ENCODE data around the gene RET.

RET gene

GRCh38 chr10:43044961-43045621 lies 31.8 kb upstream of the RET start:
- no peak for DNase-seq

- DNase-seq: no peak
Measured at GRCh38 chr10:43045631-43046287, 31.1 kb upstream of the RET start.

GRCh38 chr10:43046288-43046991 lies 30.4 kb upstream of the RET start:
- DNase-seq: no peak

- DNase-seq: no peak
Measured at GRCh38 chr10:43047288-43047970, 29.4 kb upstream of the RET start.

GRCh38 chr10:43048301-43049051 lies 28.4 kb upstream of the RET start:
- no peak for DNase-seq

GRCh38 chr10:43049081-43049551 lies 27.8 kb upstream of the RET start:
- no peak for DNase-seq

- DNase-seq: no peak
Measured at GRCh38 chr10:43050011-43050410, 26.9 kb upstream of the RET start.

- DNase-seq: no peak
Measured at GRCh38 chr10:43053825-43054224, 23.0 kb upstream of the RET start.

- DNase-seq: no peak
Measured at GRCh38 chr10:43054593-43054992, 22.3 kb upstream of the RET start.

GRCh38 chr10:43055217-43055616 lies 21.7 kb upstream of the RET start:
- DNase-seq: no peak

GRCh38 chr10:43055991-43056567 lies 20.8 kb upstream of the RET start:
- no peak for DNase-seq

GRCh38 chr10:43056568-43057011 lies 20.3 kb upstream of the RET start:
- DNase-seq: no peak

- DNase-seq: no peak
Measured at GRCh38 chr10:43057231-43057711, 19.6 kb upstream of the RET start.

GRCh38 chr10:43057831-43058340 lies 19.0 kb upstream of the RET start:
- no peak for DNase-seq

- DNase-seq: no peak
Measured at GRCh38 chr10:43058716-43059335, 18.0 kb upstream of the RET start.

GRCh38 chr10:43059336-43059720 lies 17.5 kb upstream of the RET start:
- DNase-seq: no peak

- DNase-seq: no peak
Measured at GRCh38 chr10:43059828-43060227, 17.0 kb upstream of the RET start.

GRCh38 chr10:43060291-43060690 lies 16.6 kb upstream of the RET start:
- DNase-seq: no peak

GRCh38 chr10:43061331-43061730 lies 15.5 kb upstream of the RET start:
- no peak for DNase-seq

- no peak for DNase-seq
Measured at GRCh38 chr10:43061760-43062159, 15.1 kb upstream of the RET start.

- no peak for DNase-seq
Measured at GRCh38 chr10:43062402-43063160, 14.3 kb upstream of the RET start.

All from DMS79 (cell line).